Activated CD8-positive, alpha-beta T cell treated with anti-CD3 and anti-CD28 coated beads for 36 hours (primary cell): ENCODE data around the gene FIS1. TPM values are rescaled to one million over a fixed set of nuclear protein-coding genes. Genes with fewer than 3 reads are reported as not detected.
"Not testable (repeated sequence)": the region's sequence is repeated elsewhere in the genome, so short reads cannot be mapped to it uniquely, and the experiment has no call there.

Experiments used
- ATAC-seq: fragments of 200-7000 bp; cut with Tn5 transposase; one replicate; pipeline ENCODE4 v1.10.0; 2021; ENCODE audit warnings: mild to moderate bottlenecking, moderate library complexity
- CTCF ChIA-PET: fragments of 350-600 bp; sonication (Branson Sonifier 250); formaldehyde crosslinking; loops from one replicate; lab custom pipeline; 2021; ENCODE audit warnings: antibody characterized with exemption; lab: Charles Lee
- POLR2A ChIA-PET: fragments of 350-600 bp; sonication (Branson Sonifier 250); formaldehyde crosslinking; loops from one replicate; lab custom pipeline; 2021; ENCODE audit warnings: antibody characterized with exemption; lab: Charles Lee
- DNase-seq: peaks from one replicate; pipeline ENCODE4 v3.0.0-alpha.2; 2020
- H3K27ac Mint-ChIP-seq: one replicate; pipeline ENCODE4 v1.8.0; 2021; ENCODE audit warnings: mild to moderate bottlenecking, mixed read lengths
- H3K27me3 Mint-ChIP-seq: one replicate; pipeline ENCODE4 v1.8.0; 2021; ENCODE audit warnings: mixed read lengths
- H3K36me3 Mint-ChIP-seq: one replicate; pipeline ENCODE4 v1.8.0; 2021; ENCODE audit warnings: low read depth, mixed read lengths
- H3K4me1 Mint-ChIP-seq: one replicate; pipeline ENCODE4 v1.8.0; 2021; ENCODE audit warnings: low read depth, mixed read lengths
- H3K4me3 Mint-ChIP-seq: one replicate; pipeline ENCODE4 v1.8.0; 2021; ENCODE audit warnings: mild to moderate bottlenecking, moderate library complexity, mixed read lengths
- H3K9me3 Mint-ChIP-seq: one replicate; pipeline ENCODE4 v1.8.0; 2021; ENCODE audit warnings: mixed read lengths
- CTCF ChIP-seq: fragments of 200-600 bp; IDR thresholded peaks from one replicate; pipeline ENCODE4 v1.8.0; 2022; ENCODE audit warnings: antibody characterized with exemption, mild to moderate bottlenecking
- intact Hi-C: fragments of 100-400 bp; cut with micrococcal nuclease; formaldehyde crosslinking; loops from one replicate; pipeline ENCODE4 v1.10.0; 2022
- total RNA-seq, 2 experiments: library from RNA; stranded (reverse); gene quantifications; one replicate each; pipeline ENCODE4 v1.2.3, GENCODE V29; 2021

The FIS1 gene
- 10 to 100 TPM; 86.5 to 96.8 TPM for total RNA-seq

- Mint-ChIP-seq H3K27ac (peak within 1 kb of the TSS; percentile 97), H3K4me3 (peak within 1 kb of the TSS; percentile 85), H3K27me3 (no peaks in the 10 kb centered on the region), H3K36me3 (peaks cover 28% of the 10 kb centered on the region), H3K9me3 (no peaks in the 10 kb centered on the region), H3K4me1 (peaks cover 28% of the 10 kb centered on the region)
- POLR2A ChIA-PET = interaction anchor here (0.7 to 2.7 kb wide), 9 partner anchors 8 to 358 kb away, joined by 3 to 22 read pairs (median 4); partner anchors contain the start of genes PLOD3, VGF and ZNHIT1
- peak; percentile 97 for DNase-seq
- TF ChIP-seq CTCF = peak; percentile 69
- intact Hi-C loops = no loop called here
- CTCF ChIA-PET = interaction anchor here (0.8 to 4.2 kb wide), 26 partner anchors 8 to 369 kb away, joined by 3 to 49 read pairs (median 4); partner anchors contain the start of genes PLOD3, VGF and ZNHIT1
- ATAC-seq = peak; percentile 95
Observed at GRCh38 chr7:101244375-101245146, at the start of gene FIS1. Gene FIS1, minus strand, starts transcription at chr7:101245081. Its CDS starts 77 bp downstream, at chr7:101245004.

DNA sequence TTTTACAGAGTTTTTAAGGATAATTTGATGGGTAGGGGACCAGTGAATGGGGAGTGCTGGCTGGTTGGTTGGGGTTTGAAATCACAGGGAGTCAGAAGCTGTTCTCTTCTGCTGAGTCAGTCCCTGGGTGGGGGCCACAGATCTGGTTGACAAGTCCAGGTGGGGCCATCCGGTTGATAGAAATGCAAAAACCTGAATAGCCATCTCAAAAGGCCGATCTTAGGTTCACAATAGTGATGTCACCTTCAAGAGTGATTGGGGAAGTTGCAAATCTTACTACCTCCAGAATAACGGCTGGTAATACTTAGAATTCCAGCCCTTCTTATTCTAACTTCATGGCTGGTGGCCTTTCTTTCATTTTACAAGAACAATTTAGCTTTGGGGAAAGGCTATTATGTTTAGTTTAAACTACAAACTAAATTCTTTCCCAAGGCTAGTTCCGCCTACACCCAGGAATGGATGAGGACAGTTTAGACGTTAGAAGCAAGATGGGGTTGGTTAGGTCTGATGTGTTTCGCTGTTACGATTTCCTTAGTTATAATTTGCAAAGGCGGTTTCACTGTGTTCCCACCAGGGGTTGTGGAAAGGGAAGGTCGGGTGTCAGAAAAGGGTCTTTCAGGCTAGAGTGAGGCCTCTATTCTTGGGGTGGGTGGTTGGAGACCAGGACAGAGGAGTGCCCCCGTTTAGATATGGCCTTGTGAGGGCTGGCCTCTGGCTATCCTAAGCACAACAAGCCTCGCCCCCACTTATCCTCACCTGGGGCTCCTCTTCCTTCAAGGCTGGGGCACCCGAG, 49.4 kb upstream of the FIS1 start:
- Mint-ChIP-seq H3K36me3 (no peaks in the 10 kb centered on the region), H3K4me3 (no peak overlapping the region), H3K9me3 (no peaks in the 10 kb centered on the region), H3K27me3 (peaks cover 26% of the 10 kb centered on the region), H3K4me1 (peaks cover 12% of the 10 kb centered on the region), H3K27ac (no peak overlapping the region)
- intact Hi-C loops = no loop called here
- DNase-seq (no peak), ATAC-seq (no peak)
- ChIA-PET POLR2A (no interaction called here), CTCF (interaction anchor here (0.6 to 4.7 kb wide), 4 partner anchors 11 to 150 kb away, joined by 3 to 24 read pairs (median 5); no protein-coding TSS in a partner anchor)
- no peak for TF ChIP-seq CTCF

DNA sequence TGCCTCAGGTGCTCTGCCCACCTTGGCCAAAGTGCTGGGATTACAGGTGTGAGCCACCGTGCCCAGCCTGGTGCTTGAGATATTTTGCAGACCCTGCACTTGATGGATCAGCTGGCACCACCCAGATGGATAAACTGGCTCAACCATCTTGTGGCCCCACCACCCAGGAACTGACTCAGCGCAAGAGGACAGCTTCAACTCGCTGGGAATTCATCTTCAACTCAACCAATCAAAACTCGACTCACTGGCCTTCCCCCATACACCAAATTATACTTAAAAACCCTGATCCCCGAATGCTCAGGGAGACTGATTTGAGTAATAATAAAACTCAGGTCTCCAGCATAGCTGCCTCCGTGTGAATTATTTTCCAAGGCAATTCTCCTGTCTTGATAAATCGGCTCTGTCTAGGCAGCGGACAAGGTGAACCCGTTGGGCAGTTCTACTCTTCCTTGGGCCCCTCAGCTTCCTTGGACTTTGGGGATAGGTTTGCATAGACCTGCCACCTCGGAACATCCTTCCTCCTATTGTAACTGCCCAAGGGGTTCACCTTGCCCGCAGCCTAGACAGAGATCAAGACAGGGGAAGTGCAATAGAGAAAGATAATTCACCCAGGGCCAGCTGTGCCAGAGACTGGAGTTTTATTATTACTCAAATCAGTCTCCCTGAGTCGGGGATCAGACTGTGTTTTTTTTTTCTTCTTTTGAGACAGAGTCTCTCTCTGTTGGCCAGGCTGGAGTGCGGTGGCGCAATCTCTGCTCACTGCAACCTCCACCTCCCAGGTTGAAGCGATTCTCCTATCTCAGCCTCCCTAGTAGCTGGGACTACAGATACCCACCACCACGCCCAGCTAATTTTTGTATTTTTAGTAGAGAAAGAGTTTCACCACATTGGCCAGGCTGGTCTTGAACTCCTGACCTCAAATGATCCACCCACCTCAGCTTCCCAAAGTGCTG, 48.5 kb upstream of the FIS1 start:
- intact Hi-C loops, H3K4me3 Mint-ChIP-seq, POLR2A ChIA-PET, H3K36me3 Mint-ChIP-seq, H3K9me3 Mint-ChIP-seq, DNase-seq, H3K27ac Mint-ChIP-seq, ATAC-seq: not testable (repeated sequence)
- Mint-ChIP-seq H3K27me3 (peaks cover 23% of the 10 kb centered on the region), H3K4me1 (peaks cover 12% of the 10 kb centered on the region)
- CTCF ChIA-PET = interaction anchor here (1.4 to 4.7 kb wide), 3 partner anchors 10 to 149 kb away, joined by 3 to 24 read pairs (median 7); no protein-coding TSS in a partner anchor

DNA sequence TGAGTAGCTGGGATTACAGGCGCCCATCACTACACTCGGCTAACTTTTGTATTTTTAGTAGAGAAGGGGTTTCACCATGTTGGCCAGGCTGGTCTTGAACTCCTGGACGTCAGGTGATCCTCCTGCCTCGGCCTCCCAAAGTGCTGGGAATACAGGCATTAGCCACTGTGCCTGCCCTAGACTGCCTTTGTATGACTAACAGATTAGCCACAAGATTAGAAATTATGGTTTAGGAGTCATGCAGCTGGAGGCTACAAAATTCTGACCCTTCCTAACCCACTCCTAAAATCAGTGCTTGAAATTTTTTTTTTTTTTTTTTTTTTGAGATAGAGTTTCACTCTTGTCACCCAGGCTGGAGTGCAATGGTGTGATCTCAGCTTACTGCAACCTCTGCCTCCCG, 47.7 kb upstream of the FIS1 start:
- H3K27ac Mint-ChIP-seq, POLR2A ChIA-PET, DNase-seq, ATAC-seq, H3K4me3 Mint-ChIP-seq, intact Hi-C loops, H3K9me3 Mint-ChIP-seq, H3K36me3 Mint-ChIP-seq: not testable (repeated sequence)
- CTCF ChIA-PET = interaction anchor here (1.4 to 4.7 kb wide), 3 partner anchors 10 to 148 kb away, joined by 3 to 24 read pairs (median 7); no protein-coding TSS in a partner anchor
- Mint-ChIP-seq H3K27me3 (peaks cover 19% of the 10 kb centered on the region), H3K4me1 (peaks cover 12% of the 10 kb centered on the region)

DNA sequence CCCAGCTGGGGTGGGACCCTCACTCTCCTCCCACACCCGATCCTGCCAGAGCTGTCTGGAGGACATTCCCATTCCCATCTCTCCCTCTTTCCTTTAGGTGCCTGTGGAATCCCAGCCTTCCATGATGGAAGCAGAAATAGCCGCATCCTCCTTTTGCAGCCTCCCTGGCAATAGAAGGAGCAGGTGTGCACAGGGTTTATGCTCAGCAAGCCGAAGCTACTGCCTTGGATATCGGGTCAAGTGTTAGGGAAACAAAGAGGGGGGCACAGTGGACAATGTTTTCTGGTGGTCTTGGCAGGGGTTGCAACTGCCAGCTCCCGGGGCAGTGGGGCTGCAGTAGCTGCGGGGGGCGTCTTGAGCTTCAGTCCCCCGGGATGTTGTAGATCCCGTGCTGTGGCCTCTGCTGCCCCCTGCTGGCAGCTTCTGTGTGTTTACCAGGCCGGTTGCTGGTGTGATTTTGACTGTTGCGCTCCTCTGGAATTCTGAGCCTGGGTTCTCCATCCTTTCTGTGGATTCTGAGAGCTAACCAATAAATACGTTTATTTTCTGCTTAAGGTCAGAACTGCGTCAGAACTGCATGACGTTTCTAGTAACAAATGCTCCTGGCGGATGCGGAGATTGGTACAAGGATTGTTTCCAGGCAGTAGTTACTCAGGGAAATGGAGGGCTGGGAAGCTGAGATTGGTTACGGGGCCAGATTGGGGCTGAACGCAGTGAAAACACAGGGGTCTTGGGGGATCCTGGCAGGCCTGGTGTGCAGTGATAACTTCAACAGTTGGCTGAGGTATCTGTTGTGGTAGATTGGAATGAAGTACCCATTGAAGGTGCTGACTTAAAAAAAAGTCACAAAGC, 45.5 kb upstream of the FIS1 start:
- H3K4me3 Mint-ChIP-seq, H3K9me3 Mint-ChIP-seq, H3K27ac Mint-ChIP-seq, POLR2A ChIA-PET, intact Hi-C loops, H3K36me3 Mint-ChIP-seq: not testable (repeated sequence)
- CTCF ChIA-PET = interaction anchor here (0.7 to 4.7 kb wide), 31 partner anchors 8 to 749 kb away, joined by 3 to 24 read pairs (median 3); partner anchors contain the start of gene ZNHIT1
- TF ChIP-seq CTCF = peak; percentile 71
- H3K4me1 Mint-ChIP-seq = peaks cover 20% of the 10 kb centered on the region
- H3K27me3 Mint-ChIP-seq = peaks cover 13% of the 10 kb centered on the region
- ATAC-seq (peak; percentile 70), DNase-seq (peak; percentile 81)

DNA sequence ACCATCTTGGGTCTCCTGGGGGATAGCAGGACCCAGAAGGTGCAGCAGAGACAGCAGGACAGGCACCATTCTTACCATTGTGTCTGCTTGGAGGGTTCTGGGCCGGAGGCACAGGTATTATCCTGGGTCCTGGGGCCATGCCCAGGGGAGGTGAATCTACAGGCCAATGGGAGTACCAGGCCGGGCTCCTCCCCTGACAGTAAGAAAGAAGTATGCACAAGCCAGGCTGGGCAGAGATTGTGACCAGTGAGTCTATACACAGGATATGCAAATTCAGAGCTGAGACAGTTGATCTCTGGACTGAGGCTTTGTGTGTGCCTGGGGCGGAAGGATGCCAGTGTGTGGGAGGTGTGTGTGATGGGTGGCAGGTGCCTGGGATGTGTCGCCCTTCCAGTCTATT, 44.8 kb upstream of the FIS1 start:
- H3K9me3 Mint-ChIP-seq, POLR2A ChIA-PET, H3K4me3 Mint-ChIP-seq, H3K36me3 Mint-ChIP-seq: not testable (repeated sequence)
- Mint-ChIP-seq H3K27me3 (peaks cover 13% of the 10 kb centered on the region), H3K4me1 (peaks cover 20% of the 10 kb centered on the region), H3K27ac (peak overlapping the region; percentile 37)
- intact Hi-C loops = loop anchor here (10.0 kb wide), 2 partner anchors 55 to 145 kb away; partner anchors contain the start of gene CLDN15
- CTCF ChIA-PET = interaction anchor here (0.9 to 2.7 kb wide), 15 partner anchors 10 to 750 kb away, joined by 3 to 18 read pairs (median 5); no protein-coding TSS in a partner anchor
- ATAC-seq = peak; percentile 93
- peak; percentile 41 for DNase-seq
